ENCODE measurements around the gene ZNF816. TPM values are rescaled to one million over a fixed set of nuclear protein-coding genes. Genes with fewer than 3 reads are reported as not detected.
"Not testable (repeated sequence)": the region's sequence is repeated elsewhere in the genome, so short reads cannot be mapped to it uniquely, and the experiment has no call there.

ZNF816 gene
- total RNA-seq (2014; rRNA removed; shearing (Covaris generic)) = 11.4 and 16.4 TPM in 2 replicates

DNA sequence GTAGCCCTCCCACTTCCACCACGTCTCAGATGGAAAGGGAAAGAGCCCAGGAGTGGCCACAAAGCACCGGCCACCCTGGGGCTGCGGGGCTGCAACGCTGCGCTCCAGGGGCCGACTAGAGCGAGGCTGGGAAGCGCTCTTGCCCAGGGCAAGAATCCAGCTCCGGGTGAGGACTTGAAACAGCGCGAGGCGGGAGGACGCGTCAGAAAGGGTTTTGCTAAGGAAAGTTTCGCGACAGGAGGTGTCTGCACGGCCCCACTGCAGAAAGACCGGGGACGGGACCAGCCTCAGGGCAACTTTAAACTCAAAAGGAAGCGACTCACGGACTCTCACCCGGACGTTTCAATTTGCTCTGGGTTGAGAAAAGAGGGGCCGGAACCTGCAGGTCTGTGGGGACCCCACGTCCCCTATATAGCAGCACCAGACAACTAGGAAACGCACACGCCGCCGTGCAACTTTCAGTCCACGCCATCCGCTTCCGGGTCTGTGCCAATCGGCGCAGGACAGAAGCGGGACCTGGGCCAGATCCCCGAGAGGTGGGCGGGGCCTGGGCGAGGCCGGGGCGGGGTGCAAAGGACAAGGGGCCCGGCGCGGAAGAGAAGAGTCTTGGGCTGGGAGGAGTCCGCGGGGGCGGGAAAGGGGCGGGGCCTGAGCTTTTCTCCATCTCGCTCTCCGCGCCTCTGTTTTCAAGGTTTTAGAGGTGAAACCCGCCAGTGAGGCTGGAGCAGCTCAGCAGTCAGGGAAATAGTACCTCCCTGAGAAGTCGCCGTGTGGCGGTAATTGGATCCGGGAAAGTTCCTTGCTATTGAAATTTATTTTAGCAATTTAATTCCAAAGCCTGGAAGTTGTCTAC, at the start of gene ZNF816:
TSS of gene ZNF816 (minus strand) at position 488 of the 853 bp plus-strand sequence. CDS start 6,792 bp downstream, outside the sequence.
- DNase-seq (ENCODE audit: low read depth) = peak; percentile 96

DNA sequence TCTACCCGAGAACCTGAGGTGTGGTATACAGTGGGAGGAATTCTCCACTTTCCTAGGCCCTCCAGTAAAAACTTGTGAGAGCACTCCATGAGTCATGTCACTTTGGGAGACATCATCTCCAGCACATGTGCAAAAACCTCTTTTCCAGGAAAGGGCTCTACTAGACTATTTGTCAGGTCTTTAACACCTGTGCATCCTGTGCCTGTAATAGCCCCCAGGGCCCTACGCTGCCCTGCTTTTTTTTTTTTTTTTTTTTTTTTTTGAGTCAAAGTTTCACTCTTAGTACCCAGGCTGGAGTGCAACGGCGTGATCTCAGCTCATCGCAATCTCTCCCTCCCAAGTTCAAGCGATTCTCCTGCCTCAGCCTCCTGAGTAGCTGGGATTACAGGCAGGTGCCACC, 49.3 kb upstream of the ZNF816 start:
- DNase-seq (ENCODE audit: low read depth) = no peak

- no peak for DNase-seq (ENCODE audit: low read depth)
Measured at GRCh38 chr19:53010494-53010893, 47.8 kb upstream of the ZNF816 start.

GRCh38 chr19:53008061-53008778, 45.5 kb upstream of the ZNF816 start:
- no peak for DNase-seq (ENCODE audit: low read depth)

- DNase-seq (ENCODE audit: low read depth) = no peak
Measured at GRCh38 chr19:53007606-53008005, 44.9 kb upstream of the ZNF816 start.

GRCh38 chr19:53007200-53007599, 44.5 kb upstream of the ZNF816 start:
- DNase-seq (ENCODE audit: low read depth) = no peak

- DNase-seq (ENCODE audit: low read depth) = peak; percentile 26
Measured at GRCh38 chr19:53004242-53004641, 41.6 kb upstream of the ZNF816 start.

GRCh38 chr19:53002479-53002878, 39.8 kb upstream of the ZNF816 start:
- DNase-seq (ENCODE audit: low read depth) = no peak

DNA sequence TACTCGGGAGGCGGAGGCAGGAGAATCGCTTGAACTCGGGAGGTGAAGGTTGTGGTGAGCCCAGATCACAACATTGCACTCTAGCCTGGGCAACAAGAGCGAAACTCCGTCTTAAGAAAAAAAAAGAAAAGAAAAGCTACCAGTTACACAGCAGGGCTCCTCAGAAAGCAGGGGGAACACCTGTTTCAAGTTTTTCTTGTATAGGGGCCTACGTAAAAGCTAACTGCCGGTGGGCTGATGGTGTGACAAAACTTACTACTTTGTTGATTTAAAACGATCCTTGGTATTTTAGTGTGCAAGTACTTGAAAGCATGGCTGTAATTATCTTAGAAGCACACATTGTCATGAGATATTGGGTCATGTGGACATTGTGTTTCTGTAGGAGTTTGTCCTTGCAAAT, 35.3 kb upstream of the ZNF816 start:
- DNase-seq (ENCODE audit: low read depth) = no peak

- no peak for DNase-seq (ENCODE audit: low read depth)
Measured at GRCh38 chr19:52995711-52996110, 33.0 kb upstream of the ZNF816 start.

GRCh38 chr19:52993342-52994178, 30.9 kb upstream of the ZNF816 start:
- peak; percentile 78 for DNase-seq (ENCODE audit: low read depth)

GRCh38 chr19:52992109-52993004, 29.7 kb upstream of the ZNF816 start:
- DNase-seq (ENCODE audit: low read depth) = no peak

GRCh38 chr19:52991484-52991883, 28.8 kb upstream of the ZNF816 start:
- peak; percentile 94 for DNase-seq (ENCODE audit: low read depth)

DNA sequence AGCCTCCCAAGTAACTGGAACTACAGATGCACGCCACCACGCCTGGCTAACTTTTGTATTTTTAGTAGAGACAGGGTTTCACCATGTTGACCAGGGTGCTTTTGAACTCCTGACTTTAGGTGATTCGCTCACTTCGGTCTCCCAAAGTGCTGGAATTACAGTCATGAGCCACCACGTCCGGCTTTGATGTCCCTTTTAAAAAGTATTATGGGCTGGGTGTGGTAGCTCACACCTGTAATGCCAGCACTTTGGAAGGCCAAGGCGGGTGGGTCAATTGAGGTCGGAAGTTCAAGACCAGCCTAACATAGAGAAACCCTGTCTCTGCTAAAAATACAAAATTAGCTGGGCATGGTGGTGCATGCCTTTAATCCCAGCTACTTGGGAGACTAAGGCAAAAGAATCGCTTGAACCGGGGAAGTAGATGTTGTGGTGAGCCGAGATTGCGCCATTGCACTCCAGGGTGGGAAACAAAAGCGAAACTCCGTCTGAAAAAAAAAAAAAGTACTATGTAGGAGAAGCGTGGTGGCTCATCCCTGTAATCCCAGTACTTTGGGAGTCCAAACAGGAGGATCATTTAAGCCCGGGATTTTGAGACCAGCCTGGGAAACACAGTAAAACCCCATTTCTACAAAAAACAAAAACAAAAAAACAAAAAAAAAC, 28.2 kb upstream of the ZNF816 start:
- peak; percentile 85 for DNase-seq (ENCODE audit: low read depth)

- DNase-seq (ENCODE audit: low read depth) = no peak
Measured at GRCh38 chr19:52988506-52988905, 25.8 kb upstream of the ZNF816 start.

DNA sequence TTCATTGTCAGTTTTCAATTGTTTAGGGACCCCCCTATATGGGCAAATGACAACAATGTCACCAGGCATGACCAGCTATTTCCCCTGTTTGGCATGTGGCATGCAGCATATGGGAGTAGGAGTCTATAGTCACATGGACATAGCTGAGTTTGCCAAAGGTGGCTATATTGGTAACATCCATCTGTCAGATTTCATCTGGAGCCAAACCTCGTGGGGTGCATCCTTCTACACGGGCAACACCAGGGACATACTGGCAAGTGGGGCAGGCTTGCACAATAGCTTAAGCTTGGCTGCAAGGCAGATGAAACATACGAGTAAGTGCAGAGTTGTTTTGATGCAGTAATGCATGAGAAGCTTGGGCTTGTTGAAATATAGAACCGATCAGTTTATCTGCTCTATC, 24.5 kb upstream of the ZNF816 start:
- DNase-seq (ENCODE audit: low read depth) = no peak

GRCh38 chr19:52983167-52983566, 20.5 kb upstream of the ZNF816 start:
- not testable (repeated sequence) for DNase-seq (ENCODE audit: low read depth)

GRCh38 chr19:52981329-52981728, 18.6 kb upstream of the ZNF816 start:
- DNase-seq (ENCODE audit: low read depth) = no peak

GRCh38 chr19:52967772-52968171, 5.1 kb upstream of the ZNF816 start:
- DNase-seq (ENCODE audit: low read depth) = no peak

DNA sequence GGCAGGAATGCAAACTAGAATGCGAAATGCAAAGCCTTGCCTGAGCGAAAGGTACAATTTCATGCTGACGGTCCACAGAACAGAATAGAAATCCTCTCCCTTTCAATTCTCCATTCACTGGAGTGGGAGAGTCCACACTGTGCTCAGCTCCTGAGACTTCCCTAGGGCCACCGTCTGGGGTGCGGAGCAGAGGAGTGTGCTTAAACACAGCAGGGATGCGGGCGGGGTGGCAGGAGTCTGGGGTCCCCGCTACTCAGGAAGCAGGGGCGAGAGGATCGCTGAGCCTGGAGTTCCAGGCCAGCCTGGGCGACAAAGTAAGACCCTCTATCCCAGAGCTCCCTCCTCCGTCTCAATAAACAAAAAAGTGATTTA, 552 bp upstream of the ZNF816 start:
- DNase-seq (ENCODE audit: low read depth) = no peak

DNA sequence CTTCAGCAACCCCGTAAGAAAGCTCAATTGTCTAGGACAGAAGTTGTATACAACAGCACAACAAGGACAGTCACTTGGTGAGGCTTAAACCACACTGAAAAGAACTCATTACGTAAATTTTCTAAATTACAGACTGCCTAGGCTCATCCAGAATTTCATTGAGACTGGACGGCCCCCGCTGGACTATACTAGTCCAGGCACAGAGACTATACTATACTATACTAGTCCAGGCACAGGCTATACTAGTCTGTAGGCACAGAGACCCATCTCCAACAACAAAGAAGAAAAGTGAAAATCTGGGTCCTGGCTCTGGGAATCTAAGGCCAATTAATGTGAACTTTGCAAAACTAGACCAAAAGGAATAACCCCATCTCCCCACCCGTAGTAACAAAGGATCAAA, 700 bp downstream of the ZNF816 start:
- no peak for DNase-seq (ENCODE audit: low read depth)
